Measurements from ENCODE around the gene TMEM178B.

Gene TMEM178B

DNA sequence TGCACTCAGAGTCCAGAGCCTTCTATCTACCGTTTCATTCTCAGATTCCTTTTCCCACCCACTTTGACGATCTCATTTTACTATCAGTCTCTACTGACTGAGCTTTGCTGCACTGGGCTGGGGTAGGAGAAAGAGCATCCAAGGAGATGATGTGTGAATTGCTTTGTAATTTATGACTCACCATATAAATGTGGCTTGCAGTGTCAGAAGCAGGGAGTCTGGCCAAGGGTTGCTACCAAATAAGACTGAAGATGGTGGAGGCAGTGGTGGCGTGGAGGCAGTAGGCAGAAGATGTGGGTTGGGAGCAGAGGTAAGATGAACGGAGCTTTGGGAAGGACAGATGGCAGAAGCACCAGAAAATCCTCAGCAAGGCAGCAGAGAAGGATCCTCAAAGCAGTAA lies 404.0 kb downstream of the TMEM178B start:
- no peak overlapping the region for H3K4me3 ChIP-seq
- H3K27ac ChIP-seq, result no peak overlapping the region

DNA sequence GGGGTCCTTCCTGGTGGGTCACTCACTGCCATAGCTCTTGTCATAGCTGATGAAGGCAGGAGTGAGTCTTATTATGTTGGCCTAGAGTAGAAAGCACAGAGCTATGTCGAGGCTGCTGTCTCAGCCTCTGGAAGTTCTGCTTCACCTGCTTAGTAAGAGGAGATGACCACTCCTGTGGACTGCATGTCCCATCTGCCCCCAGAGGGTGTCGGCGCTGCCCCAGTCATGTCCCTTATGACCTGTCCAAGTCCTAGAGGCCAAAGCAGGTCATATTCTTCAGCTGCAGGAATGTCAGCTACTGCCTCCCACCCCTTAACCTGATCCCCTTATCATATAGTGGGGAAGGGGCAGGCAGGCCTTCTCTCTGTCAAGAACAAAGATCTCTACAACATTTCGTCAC lies 405.0 kb downstream of the TMEM178B start:
- Histone ChIP-seq H3K4me3 (no peak overlapping the region), H3K27ac (no peak overlapping the region)

DNA sequence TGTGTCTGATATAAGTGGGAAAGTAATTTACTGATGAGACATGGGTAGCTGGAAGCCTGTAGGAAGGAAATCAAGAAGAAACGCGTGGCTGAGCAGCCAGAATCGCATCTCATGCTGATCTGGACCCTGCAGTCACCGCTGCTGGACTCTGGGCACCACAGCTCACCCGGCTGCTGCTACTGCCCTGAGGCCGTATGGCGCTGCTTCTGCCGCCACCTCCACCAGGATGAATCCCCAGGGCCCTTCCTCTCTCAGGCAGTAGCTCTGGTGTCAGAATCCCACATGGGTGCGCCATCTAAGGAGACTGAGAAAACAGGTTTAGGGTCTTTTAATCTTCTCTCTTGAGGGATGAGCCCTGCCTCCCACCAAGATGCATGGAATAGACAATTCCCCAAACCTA lies 407.1 kb downstream of the TMEM178B start:
- no peak overlapping the region for H3K27ac ChIP-seq
- H3K4me3 ChIP-seq, result no peak overlapping the region

DNA sequence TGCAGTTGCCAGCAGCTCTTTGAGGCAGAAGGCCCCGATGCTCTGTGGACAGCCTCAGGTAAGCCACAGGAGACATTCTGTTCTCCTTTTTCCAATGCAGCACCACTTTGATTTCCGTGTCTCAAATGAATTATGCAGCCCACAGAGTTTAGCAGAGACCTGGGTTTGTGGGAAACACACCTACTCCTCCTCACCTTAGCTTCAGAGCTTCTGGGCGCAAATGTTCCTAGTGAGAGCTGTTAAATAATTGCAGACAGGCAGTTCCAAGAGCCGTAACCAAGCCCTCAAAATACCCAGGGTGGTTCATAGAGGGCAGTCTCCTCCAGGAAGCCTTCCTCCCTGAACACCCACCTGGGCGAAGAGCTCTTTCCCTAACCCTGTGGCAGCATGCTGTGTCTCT lies 408.1 kb downstream of the TMEM178B start:
- H3K4me3 ChIP-seq, result no peak overlapping the region

DNA sequence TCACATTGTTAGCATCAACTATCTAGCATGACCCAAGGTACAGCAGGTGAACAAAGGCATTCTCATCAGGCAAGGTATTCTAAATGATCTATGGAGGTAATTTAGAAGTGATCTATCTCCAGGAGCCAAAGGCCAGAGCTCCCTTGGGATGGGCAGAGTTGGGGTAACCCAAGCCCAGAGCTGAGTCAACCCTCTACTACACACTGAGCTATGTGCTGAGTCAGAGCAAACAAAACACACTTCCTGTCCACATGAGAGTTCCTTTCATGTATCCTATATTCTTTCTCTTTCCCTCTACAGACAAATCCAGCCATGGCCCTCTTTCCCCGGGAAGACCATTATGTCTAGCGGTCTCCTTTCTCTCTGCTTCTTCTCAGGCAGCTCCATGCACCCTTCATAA lies 409.2 kb downstream of the TMEM178B start:
- Histone ChIP-seq H3K27ac (no peak overlapping the region), H3K4me3 (no peak overlapping the region)

More for the DNA sequence above, 408.1 kb downstream of the TMEM178B start:
- no peak overlapping the region for H3K27ac ChIP-seq

DNA sequence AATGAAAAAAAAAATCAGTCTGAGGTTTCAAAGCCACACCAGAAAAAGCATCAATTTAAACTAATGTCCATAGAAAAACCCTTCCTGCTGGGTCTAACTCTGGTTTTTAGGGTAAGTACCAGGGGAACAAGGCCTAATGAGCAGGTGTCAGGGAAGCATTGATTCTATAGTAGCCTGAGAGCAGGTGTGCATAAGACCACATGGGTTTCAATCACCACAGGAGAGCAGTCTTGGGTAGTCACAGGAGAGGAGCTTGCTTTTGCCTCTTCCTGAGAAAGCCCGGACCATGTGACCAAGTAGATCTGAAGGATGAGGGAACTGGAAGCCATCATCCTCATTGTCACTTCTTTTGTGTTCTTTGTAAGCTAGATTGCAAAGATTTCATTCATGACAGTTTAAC lies 411.0 kb downstream of the TMEM178B start:
- no peak overlapping the region for H3K27ac ChIP-seq

DNA sequence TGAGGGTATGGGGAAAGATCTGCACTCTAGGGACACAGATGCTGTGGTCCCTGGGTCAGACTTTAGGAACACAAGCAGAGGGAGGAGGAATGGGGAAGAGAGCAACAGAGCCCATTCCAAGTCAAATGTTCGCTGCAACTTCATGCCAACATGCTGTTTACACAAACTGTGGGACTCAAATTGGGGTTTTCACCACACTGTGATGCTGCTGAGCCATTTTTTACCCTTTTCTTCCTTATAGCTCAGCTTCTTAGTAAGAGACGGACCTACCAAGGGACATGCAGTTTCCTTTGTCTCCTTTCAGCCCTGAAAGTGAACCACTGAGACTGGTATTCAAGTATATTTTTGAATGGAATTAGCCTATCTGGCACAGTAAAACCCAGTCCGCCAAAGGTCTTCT lies 413.1 kb downstream of the TMEM178B start:
- H3K27ac ChIP-seq, result no peak overlapping the region
- no peak overlapping the region for H3K4me3 ChIP-seq

More for the DNA sequence above, 411.0 kb downstream of the TMEM178B start:
- H3K4me3 ChIP-seq, result no peak overlapping the region

DNA sequence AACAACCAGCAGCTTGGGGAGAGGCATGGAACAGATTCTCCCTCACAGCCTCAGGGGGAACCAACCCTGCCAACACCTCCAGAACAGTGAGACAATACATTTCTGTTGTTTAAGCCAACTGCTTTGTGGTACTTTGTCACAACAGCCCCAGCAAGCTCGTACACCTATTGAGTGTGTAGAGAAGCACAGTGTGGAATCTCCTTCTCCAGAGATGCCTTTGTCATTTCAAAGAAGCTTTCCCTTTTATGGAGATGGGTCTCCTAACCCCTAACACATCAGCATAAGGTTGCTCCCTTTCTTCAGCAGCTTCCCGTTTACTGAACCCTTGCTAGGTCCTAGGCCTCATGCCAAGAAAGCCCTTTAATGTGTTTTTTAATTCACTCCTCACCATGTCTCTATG lies 416.6 kb downstream of the TMEM178B start:
- Histone ChIP-seq H3K4me3 (no peak overlapping the region), H3K27ac (no peak overlapping the region)

DNA sequence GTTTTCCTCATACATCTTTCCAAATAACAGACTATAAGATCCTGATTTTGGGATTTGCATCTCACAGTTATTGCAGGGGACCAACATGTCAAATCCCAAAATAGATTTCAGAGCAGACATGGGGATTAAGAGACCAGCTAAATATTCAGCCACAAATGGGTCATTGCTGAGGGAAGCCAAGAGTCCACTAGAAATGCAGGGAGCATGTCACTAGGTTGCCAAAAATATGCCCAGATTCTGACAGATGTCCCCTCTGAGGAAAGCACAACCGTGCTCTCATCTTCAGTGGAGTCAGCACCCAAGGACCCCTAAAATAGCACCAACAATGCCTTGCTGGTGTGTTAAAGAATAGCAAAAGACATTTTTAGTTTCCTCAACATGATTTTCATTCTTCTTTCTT lies 421.2 kb downstream of the TMEM178B start:
- no peak overlapping the region for H3K27ac ChIP-seq
- no peak overlapping the region for H3K4me3 ChIP-seq

DNA sequence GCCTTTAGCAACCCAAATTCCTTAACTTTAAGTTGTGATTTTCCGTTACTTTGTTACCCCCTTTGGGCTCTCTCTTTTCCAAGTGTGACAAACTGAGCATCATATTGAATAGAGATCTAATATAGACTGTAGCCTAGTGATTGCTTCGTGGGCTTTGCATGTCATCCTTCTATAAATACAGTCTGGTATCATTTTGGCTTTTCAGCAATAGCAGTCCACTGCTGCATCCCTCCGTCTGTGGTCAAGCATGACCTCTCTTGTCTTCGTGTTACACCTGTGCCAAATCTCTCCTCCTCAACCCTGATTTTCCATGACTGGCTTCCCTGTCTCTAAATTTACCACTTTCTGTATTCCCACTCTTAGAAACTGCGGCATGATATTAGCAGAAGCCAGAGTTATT lies 423.5 kb downstream of the TMEM178B start:
- Histone ChIP-seq H3K27ac (no peak overlapping the region), H3K4me3 (no peak overlapping the region)

DNA sequence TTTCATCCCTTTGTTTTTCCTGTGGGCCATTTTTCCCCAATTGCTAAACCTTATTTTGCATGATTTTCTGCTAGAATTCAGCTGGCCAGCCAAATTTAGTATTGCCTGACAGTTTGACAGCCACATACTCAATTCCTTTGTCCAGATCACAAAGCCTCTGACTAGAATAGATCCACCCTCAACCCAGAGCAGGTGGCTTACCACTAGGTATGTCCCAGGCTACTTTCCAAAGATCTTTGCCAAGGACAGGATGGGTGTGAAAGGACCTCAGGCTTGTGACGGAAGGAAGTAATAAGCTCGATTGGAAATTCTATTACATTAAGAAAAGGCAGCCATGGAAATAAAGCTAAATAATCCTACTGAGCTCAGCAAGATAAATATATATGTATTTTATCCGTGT lies 426.7 kb downstream of the TMEM178B start:
- no peak overlapping the region for H3K27ac ChIP-seq
- no peak overlapping the region for H3K4me3 ChIP-seq

DNA sequence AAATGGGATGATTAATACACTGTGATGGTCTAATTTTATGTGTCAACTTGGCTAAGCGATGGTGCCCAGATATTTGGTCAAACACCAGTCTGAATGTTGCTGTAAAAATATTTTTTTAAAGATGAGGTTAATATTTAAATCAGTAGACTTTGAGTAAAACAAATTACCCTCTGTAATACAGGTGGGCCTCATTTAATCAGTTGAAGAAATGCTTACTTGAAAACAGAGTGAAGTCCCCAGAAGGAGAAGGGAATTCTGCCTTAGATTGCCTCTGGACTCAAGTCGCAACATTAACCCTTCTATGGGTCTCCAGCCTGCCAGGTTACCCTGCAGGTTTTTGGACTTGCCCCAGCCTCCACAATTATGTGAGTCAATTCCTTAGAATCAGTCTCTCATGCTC lies 427.6 kb downstream of the TMEM178B start:
- Histone ChIP-seq H3K27ac (no peak overlapping the region), H3K4me3 (no peak overlapping the region)

DNA sequence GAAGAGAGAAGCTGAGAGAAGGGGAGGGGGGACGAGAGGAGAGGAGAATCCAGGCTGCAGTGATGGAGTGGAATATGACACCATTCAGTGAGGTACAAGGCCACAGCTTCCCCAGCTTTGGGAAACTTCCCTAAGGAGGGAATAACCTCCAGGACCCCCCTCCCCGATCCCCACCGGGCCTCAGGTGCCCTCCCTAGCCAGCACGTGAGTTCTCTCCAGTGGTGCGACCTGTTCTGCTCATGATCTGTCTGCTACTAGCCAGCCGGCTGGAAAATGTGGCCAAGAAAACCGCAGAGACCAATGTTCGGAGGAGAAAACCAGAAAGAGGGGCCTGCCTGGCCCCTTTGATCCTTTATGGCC lies 437.4 kb downstream of the TMEM178B start:
- H3K4me3 ChIP-seq, result peak overlapping the region in 1 of 7 experiments; percentile 6
- H3K27ac ChIP-seq, result no peak overlapping the region

DNA sequence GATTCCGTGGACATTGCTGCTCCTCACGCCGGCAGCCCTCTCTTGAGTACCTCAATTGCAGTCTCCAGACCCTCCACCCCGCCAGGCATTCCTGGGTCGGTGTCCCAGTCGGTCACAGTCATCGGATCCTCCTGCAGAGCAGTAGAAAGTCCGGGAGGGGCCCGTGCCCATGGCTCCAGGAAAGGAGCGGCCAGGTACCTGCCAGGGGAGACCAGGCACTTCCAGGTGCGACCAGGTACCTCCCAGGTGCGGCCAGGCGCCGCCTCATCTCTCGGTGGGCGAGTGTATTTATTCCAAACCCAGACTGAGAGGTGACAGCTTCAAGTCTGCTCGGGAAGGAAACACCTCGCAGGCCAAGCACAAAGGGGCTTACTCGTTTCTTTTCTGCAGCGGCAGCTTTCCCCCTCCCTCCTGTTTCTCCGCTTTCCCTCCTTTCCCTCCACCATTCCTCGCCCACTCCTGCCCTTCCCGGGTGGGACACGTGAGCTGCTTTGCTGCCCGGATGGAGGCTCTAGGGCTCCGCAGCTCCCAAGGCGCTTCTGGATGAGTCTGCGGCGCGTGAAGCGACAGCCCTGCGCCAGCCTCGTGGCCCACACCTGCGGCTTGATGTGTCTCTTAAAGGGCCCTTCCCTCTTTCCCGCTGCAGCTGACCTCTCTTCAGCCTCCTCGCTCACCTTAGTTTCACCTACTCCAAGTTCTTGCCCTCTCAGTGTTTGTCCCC lies 438.0 kb downstream of the TMEM178B start:
- H3K27ac ChIP-seq, result no peak overlapping the region
- H3K4me3 ChIP-seq, result peak overlapping the region in 2 of 7 experiments; percentile 6 to 8

DNA sequence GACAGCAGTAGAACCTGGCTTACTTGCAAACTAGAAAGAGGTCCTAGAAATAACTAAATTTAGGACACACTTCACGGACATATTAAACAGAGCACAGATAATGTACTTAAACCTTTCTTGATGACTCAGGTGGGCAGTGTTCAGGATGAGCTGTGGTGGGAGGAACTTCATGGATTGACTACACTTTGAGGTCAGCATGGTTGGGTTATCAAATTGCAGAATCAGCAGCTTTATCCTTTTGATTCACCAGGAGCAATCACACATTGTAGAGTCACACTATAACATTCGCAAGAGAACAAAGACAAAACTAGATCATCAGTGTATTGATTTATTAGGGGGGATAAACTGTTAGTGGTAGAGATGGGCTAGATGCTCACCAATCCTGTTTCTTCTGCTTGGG lies 438.7 kb downstream of the TMEM178B start:
- H3K27ac ChIP-seq, result no peak overlapping the region
- no peak overlapping the region for H3K4me3 ChIP-seq

DNA sequence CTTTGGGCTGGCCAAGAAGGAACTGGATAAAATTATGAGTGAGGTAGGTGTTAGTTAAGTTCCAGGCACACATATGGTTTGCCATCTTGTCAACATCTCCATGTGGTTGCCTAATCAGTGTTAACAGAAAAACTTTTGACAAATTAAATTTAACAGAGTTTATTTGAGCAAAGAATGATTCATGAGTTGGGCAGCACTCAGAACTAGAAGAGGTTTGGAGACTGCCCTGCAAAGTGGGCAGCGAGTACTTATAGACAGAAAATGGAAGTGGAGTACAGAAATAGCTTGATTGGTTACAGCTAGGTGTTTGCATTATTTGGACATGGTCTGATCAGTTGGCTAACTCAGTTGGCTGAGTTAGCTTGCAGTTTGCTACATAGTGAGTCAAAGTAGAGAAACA lies 439.9 kb downstream of the TMEM178B start:
- no peak overlapping the region for H3K4me3 ChIP-seq
- H3K27ac ChIP-seq, result no peak overlapping the region

DNA sequence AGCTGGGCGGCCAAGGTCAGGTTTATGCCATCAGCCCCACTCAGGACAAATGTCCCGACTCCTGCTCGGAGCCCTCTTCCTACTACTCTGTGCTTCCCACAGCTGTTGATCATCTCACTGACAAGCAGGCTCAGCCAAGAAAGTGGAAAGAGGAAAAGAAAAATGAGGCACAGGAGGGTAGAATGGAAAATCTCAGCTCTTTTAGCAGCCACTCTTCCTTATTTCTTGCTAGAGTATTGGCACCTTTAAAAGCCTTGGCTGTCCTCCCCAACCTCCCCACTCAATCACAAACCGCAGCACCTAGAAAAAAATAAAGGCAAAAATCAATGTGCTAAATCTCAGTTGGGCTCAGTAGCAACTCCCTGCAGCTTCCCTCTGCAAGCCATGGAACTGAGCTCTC lies 442.1 kb downstream of the TMEM178B start:
- no peak overlapping the region for H3K27ac ChIP-seq
- no peak overlapping the region for H3K4me3 ChIP-seq

DNA sequence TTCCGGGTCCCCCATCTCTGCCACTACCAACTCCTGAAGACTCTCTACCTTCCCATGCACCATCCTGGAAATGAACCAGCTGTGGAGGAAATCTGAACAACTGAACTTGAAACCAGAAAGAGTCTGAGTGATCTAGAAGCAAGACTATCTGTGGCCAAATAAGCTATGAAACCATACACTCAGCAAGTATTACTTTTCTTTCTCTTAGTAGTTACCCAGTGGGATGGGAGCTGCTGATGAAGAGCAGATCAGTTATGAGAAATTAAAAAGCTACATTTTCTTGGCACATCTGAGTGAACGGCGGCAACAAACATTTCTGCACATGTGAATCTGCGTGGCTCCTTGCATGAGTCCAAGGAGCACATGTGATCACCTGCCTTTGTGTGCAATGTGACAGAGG lies 445.8 kb downstream of the TMEM178B start:
- no peak overlapping the region for H3K4me3 ChIP-seq
- H3K27ac ChIP-seq, result no peak overlapping the region

DNA sequence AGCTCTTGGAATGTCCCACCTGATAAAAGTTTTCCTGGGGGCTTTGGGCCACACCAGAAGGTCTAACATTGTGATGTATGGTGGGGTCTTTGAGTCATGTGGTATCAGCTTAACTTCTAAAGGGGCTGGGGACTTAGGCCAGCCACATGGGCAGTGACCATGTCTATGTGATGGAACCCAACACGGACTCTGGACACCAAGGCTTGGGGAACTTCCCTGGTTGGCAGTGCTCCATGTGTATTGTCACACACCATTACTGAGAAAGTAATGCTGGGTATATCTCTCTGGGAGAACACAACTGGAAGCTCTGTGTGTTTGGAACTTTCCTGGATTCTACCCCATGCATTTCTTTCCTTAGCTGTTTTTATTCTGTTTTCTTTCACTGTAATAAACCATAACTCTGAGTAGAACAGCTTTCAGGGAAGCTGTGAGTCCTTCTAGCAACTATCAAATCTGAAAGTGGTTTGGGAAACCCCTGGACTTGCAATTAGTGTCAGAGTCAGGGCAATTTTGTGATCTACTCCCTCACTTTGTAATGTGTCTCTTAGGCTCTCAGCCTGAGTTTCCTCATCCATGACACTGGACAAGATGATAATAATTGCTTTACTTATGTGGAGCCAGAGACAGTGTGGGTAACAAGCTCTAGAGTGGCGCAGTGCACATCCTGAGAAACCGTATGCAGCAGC lies 448.9 kb downstream of the TMEM178B start:
- no peak overlapping the region for H3K4me3 ChIP-seq
- H3K27ac ChIP-seq, result no peak overlapping the region

DNA sequence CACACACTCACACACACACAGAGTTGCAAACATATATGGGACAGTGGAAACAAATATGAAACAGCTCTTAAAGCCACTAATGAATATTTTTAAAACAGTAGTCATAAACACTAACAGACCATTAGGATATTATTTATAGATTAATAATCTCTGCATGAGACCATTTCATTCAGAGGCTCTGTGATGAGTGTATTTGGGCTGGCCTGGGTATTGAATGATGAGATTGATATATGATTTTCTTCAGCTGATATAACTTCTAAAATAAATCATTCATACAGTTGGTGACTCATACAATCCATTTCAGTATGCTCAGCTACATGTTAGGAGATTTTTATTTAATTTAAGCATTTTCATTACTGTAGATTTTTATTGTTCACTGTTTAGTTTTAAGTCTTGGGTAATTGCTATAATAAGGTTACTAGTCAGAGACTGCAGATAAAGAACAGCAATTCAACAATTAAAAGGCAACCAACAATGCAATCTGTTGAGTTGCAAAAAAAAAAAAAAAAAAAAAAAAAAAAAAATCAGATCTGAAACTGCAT lies 452.2 kb downstream of the TMEM178B start:
- Histone ChIP-seq H3K4me3 (no peak overlapping the region), H3K27ac (no peak overlapping the region)

DNA sequence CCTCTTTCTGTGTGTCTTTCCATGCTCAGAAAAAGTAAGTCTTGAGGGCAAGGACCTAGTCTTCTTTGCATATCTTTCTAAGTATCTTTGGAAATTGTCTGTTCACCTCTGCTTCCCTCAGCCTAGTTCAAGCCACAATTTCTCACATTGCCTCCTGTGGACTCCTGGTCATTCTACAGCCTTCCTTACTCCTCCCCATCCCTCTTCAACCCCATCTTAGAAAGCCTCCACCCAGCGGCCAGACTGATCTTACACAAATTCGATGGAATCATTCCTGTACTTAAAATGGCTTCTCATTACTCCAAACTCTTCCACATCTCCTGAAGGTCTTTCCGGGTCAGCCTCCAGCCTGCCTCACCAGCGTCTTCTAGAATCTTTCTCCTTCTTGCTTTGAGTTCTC lies 453.2 kb downstream of the TMEM178B start:
- no peak overlapping the region for H3K4me3 ChIP-seq
- no peak overlapping the region for H3K27ac ChIP-seq

DNA sequence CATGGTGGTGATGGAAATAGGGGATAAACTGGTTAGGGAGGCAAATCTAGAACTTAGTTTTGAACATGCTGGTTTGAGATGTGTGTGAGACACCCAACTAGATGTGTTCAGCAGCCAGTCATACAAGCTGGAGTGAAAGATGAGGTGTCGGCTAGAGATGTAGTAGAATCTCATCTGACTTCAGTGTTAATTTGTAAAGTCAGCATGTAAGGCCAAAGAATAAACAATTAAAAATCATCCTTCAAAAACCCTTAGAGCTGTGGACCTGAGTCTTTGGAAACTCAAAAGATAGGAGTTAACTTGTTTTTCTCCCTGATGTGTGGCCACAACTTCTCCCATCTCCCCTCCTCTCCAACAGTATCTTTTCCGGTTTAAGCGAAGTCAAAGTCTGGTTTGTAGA lies 454.5 kb downstream of the TMEM178B start:
- no peak overlapping the region for H3K4me3 ChIP-seq

More for the DNA sequence above, 454.5 kb downstream of the TMEM178B start:
- no peak overlapping the region for H3K27ac ChIP-seq

Data from skin epidermis (tissue), 12 donors.